HTR-8/SVneo (cell line): ENCODE measurements around the gene WWP2.

Source experiments
- DNase-seq: peaks from one replicate; pipeline ENCODE4 v3.0.0; 2011; ENCODE audit warnings: low spot score, mixed read lengths; ENCODE audit not compliant: insufficient read length
- FAIRE-seq: peaks from 2 replicates; lab custom pipeline; 2011; peaks lifted over from hg19 to GRCh38; lab: Jason Lieb, UNC

Gene WWP2

DNA sequence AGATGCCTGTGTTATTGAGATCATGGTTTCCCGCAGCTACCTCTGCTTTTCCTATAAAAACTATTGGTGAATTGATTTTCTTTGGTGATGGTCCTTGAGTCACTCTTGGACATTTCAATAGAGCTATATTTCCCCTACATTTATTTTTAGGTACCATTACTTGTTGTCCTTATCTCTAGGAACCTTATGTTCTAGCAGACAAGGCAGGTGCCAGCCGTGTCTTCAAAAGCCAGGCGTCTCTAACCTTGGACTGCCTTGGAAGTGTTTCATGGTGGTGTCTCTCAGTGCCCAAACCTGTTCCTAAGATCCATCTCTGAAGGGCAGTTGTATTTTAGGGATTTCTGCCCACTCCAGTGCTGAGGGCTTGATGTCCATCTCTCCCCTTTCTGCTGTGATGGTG lies 111.7 kb downstream of the WWP2 start:
- no peak for DNase-seq
- FAIRE-seq = no peak

DNA sequence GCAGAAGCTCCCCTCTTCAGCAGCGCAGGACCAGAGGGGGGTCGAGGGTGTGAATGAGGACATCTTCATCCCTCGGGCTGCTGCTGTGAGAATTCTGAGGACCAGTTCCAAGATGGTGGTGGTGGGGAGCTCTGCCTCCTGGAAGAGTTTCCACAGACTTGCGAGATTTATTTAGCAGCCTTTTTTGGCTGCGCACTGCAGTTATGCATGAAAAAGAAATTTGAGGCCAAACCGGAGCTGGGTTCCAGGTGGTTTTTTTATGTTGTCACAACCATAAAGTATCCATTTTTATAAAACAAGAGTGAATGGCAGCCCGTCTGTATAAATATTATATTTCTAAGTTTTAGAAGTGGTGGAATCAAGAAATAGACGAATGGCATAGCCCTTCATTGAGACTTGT lies 112.1 kb downstream of the WWP2 start:
- no peak for DNase-seq
- no peak for FAIRE-seq

DNA sequence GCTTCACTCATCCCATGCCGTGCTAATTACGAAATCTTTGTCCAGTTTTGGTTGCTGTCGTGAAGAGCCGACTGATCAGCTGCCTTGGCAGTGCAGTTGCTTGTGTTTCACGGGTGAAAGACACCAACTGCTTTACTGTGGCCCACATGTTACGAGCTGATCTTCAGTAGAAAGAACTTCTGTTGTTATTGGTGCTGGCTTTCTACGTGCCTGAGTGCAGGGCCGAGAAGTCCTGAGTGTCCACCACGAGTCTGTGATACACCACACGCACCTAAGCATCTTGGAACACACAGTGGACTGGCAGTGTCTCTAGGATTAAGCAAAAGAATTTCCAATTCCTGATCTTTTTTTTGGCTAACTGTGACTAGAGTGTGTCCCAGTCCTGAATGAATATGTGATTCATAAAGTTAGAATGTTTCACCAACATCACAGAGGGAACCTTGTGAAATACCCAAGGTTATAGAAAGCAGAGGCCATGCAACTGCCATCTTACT lies 118.6 kb downstream of the WWP2 start:
- FAIRE-seq (peak; percentile 79), DNase-seq (no peak)

DNA sequence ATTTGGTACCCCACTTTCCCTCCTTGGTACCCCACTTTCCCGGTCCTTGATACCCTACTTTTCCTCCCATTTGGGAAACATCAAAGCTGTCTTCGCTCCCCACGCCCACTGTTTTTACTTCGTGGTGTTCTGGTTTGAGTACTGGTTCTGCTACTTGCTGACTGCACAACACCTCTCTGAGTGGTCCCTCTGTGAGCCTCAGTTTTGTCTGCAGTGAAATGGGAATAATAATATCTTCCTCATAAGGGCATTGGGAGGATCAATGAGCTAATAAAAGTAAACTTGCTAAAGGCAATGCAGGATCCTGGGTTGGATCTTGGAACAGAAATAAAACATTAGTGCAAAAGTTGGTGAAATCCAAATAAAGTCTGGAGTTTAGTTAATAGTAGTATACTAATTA lies 119.0 kb downstream of the WWP2 start:
- peak; percentile 40 for FAIRE-seq

DNA sequence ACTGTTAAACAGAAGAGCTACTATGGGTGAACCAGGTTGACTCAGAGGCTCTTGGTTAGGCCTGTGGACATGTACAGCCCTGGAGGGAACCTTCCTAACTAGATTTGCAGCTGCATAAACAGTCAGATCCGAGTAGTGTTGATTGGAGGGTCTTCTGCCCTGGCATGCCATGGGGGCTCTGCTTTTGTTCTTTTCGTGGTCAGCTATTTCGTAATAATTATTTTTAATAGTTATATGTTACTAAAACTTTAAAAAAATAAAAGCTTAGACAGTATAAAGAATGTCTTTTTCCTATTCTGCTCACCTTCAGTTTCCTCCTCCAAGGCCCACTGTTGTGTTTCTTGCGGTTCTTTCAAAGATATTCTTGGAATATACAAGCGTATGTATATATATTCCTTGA lies 121.6 kb downstream of the WWP2 start:
- FAIRE-seq (no peak), DNase-seq (no peak)

More for the DNA sequence above, 119.0 kb downstream of the WWP2 start:
- no peak for DNase-seq

DNA sequence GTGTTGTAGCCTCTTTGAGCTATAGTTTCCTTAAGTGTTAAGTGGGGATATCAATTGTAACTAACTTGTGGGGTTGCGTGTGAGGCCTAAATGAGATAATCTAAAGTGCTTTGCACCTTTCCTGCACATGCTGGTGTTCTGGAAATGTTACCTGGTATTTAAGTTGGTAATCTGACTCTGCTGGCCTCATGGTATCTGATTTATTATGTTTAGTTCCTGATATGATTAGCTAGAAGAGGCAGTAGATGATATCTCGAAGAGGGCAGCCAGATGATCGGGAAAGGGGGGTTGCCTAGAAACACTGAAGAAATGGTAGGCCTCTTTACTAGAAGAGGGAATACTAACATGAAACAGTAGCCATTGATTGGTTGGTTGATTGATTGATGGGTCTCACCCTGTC lies 123.6 kb downstream of the WWP2 start:
- peak; percentile 59 for FAIRE-seq
- DNase-seq = no peak

DNA sequence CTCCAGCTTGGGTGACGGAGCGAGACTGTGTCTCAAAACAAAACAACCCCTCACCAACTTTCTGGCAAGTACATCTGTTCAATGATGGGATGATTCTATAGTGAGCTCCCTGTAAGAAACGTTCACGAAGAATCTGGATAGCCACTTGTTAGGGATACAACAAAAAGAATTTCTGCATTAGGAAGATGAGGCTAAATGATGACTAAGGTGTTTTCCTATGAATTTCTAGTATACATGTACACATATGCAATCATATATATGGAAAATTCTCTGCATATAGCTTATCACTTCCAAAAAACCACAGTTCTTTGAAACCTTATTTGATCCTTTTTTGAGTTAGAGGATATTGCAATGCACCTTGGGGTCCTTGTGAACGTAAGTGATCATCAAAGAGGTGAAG lies 124.6 kb downstream of the WWP2 start:
- no peak for DNase-seq
- FAIRE-seq = no peak

DNA sequence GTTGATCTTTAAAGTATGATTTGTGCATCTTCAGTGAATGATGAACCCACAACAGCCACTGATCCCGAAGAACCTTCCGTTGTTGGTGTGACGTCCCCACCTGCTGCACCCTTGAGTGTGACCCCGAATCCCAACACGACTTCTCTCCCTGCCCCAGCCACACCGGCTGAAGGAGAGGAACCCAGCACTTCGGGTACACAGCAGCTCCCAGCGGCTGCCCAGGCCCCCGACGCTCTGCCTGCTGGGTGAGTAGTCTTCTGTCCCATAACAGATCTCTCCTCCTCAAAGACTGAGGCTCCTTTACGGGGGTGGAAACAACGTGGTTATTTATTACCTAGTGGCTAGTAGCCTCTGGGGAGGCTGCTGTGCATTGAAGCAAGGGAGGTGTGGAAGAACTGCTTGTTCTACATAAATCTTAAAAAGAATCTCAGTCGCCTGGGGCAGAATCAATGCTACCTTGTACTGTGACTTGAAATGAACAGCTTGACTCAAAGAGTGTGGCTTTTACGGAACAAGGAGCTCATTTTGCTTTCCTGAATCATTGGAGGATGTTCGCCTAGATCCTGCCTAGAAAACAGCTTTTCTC lies 126.0 kb downstream of the WWP2 start:
- FAIRE-seq (no peak), DNase-seq (no peak)

DNA sequence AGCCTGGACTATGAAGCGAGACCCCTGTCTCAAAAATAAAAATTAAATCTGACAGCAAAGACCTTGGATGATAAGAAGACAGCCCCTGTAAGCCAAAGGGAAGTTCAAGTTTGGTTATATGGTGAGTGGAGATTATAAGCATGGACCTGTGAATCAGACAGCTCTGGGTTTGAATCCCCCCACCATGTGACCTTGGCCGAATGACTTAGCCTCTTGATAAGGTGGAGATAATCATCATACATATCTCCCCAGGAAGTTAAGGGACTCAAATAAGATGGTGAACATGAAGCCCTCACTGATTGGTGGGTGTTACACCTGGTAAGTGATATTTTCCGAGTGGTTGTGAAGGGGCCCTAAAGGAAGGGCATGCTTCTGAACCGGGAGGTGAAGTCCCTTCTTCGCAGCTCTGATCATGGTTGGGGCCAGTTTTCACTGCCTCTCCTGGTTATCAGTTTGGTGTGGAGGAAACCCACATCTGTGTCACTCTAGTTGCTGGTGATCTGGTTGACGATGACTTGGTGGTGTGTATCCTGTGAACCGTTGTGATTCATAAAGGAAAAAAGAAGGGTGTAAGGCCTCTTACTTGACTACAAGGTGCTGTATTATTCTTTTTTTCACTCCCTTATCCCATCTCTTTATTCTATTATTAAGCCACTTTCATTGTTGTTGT lies 127.3 kb downstream of the WWP2 start:
- FAIRE-seq = peak; percentile 4
- DNase-seq = no peak

DNA sequence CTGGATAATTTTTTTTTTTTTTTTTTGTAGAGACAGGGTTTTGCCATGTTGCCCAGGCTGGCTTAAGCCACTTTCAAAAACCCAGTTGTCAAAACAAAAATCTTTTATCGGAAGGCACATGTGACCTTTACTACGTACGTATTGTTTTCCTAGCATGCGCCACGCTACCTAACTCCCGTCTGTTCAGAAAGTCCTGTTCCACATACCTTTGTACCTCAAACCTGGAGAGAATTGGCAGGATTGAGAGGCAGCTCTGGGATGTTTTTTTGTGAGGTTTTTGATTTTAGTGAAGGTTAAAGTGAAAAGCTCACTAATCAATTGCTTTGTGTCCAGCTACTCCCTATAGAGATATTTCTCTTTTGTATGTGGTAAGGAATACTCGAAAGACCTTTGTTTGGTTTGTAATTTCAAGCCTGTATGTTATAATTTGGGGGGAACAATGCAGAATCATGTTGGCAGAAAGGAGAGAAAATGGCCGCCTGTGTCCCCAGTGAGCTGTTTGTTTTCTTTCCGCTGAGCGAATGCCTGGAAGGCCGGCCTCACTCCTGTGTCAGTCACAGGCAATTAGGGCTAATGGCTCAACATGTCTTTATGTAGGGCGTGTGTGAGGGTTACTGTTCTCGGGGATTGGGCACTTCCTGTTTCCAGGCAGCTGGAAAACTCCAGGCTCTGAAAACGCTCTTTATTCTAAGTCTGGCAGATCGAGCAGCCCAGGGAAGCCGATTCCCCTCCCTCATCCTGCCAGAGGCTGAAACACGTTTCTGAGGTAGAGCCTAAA lies 128.2 kb downstream of the WWP2 start:
- DNase-seq (no peak), FAIRE-seq (peak; percentile 28)

DNA sequence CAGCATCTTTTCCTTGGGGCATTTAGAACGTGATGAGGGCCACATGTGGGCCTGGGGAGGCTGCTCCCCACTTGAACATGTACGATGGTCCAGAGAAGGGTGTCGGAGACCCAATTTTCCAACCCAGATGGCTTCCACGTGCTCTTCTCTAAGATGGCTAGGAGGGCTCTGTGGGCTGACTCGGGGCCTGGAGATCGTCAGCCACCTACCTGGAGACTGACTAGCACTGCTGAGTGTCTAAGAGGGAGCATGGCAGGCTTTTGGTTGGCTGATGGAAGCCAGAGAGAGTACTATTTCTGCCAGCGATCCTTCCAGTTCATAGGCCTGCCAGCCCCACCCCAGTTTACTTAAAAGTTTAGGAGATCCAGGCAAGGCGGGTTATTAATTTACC lies 128.8 kb downstream of the WWP2 start:
- FAIRE-seq = no peak

DNA sequence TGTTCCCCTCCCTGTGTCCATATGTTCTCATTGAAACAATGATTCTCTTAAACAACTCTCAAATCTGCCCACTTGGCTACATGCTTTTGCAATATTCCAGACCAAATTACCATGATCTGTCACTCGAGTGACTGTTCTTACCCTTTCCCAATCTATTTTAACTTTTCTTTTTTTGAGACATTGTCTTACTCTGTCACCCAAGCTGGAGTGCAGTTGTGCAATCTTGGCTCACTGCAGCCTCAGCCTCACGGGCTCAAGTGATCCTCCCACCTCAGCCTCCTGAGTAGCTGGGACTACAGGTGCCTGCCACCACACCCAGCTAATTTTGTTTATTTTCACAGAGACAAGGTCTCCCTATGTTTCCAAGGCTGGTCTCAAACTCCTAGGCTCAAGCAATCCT lies 130.2 kb downstream of the WWP2 start:
- DNase-seq (no peak), FAIRE-seq (no peak)

More for the DNA sequence above, 128.8 kb downstream of the WWP2 start:
- no peak for DNase-seq

DNA sequence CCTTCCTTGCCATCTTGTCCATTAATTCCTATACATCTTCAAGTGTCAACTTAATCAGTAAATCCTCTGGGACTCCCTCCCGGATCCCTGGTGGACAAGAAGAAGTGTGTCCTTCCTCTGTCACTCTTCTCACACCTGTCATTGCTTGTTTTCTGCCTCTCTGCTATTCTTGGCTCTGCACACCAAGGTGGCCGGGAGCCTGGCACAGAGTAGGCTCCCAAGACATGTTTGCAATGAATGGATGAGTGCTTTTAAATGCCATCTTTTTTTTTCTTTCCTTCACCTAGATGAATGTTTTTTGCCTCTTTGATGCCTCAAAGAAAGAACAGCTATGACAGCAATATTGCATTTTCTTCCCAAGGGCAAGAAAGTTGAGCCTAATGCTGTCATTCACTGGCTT lies 131.0 kb downstream of the WWP2 start:
- DNase-seq (no peak), FAIRE-seq (no peak)

DNA sequence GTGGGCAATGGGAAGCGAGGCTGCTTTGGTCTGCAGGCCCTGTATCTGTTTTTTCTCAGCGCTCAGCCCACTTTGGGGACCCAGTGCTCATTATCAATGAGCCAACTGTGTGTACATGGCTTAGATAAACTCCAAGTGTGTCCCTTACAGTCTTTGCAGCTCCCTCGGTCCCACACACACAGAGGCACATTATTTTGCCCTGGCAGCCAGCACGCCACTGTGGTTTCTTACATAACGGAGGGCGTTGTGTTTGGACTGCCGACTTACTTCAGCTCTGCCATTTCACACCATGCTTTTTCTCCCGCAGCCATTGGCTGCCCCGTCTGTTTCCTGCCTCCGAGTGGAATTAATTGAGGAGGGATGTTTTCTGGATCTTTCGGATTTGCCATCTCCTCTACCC lies 132.5 kb downstream of the WWP2 start:
- DNase-seq = no peak
- no peak for FAIRE-seq

DNA sequence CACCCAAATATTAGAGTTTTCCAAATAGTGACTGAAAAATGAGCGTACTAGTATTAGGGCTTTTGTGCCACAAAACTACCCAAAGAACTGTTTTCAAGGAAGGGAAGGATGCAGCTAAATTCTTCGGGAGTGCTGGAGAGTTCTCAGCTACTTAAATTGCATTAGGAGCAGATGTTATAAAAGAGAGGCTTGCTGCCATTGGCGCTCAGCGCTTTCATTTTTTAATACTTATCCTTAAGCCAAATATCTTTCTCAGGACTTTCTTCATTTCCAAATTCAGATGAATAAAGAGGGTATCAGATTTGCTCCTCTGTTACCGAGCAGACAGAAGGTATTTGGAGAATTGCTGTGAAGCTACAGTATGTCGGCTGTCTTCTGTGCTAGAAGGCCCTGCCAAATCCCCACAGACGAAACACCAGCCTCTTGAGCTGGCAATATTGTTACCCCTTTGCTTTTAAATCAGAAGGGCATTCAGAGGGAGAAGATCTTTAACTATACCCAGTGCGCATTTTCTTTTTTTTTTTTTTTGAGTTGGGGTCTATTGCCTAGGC lies 141.8 kb downstream of the WWP2 start:
- no peak for FAIRE-seq

DNA sequence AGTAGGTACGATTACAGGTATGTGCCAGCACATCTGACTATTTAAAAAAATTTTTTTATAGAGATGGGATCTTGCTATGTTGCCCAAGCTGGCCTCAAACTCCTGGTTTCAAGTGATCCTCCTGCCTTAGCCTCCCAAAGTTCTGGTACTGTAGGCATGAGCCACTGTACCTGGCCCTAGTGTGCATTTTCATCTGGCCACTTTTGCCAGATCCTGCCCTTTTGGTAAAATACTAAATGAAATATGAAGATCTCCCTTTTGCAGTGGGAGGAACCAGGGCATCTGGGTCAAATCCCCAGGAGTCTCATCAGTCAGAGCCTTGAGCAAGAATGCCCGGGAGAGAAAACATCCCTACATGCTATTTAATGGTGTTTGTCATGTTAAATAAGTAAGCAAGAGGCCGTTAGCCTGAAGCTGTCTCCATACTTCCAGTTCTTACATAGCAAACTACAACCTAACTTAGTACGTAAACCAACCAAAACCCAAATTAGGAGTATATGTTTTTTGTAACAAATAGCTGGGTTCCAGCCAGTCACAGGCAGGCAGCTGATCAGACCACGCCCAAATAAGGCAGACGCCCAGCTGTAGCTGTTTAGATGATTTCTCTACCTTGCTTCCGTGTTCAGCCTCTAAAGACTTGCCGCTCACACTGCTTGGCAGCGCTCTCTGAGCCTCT lies 142.5 kb downstream of the WWP2 start:
- no peak for FAIRE-seq

More for the DNA sequence above, 141.8 kb downstream of the WWP2 start:
- no peak for DNase-seq

DNA sequence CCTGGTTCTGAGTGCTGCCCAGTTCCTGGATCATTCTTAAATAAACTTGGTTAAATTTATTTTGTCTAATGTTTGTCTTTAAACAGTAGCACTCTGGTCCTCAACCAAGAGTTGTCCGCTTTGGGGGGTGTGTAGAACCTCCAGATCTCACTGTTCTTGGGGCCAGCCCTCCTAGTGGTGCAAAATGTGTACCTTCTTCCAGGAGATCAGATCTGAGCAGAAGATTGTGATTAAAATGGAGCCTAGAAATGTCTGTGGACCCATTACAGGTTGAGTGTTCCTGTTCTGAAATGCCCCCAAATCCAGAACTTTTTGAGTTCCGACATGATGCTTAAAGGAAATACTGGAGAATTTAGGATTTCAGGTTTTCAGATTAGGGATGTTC lies 143.0 kb downstream of the WWP2 start:
- FAIRE-seq (no peak), DNase-seq (no peak)

More for the DNA sequence above, 142.5 kb downstream of the WWP2 start:
- no peak for DNase-seq

DNA sequence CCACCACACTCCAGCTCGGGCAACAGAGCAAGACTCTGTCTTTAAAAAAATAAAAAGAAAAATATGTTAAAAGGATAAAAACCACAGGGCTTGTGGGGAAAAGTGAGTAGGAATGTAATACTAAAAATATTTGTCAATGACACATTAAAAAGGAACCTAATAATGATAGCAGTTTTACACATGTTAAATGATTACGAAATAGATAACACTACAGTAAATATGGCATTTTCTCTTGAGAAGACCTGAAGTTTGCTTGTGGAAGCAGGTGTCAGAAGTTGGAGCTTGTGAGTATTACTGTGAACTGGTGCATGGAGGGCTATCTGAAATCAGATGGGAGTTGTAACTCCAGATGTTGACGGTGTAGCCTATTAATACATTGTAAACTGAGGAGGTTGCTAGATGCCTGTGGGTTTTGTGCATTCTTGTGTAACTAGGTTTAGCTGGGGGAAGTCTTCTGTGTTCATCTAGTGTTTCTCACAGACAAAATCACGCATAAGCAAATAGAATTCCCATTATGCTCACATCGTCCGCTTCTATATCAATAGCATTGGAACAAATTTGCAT lies 144.8 kb downstream of the WWP2 start:
- FAIRE-seq (no peak), DNase-seq (no peak)

DNA sequence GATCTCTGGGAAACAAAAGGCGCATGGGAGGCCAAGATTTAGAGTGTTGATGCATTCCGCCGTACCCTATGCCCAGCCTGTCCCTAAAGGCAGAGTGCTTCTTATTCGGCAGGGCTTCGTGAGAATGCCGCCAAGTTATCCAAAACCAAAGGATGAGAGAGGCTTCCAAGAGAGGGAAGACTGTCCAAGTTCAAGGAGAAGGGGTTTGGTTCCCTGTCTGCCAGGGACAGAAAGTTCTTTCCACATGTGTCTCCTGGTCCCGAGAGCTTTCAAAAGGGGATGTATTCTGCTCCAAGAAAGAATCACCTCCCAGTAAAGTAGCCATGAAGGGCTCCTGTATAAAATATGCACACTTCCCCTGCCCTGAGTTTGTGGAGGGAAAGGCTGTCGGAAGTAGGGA lies 146.9 kb downstream of the WWP2 start:
- no peak for FAIRE-seq
- no peak for DNase-seq

DNA sequence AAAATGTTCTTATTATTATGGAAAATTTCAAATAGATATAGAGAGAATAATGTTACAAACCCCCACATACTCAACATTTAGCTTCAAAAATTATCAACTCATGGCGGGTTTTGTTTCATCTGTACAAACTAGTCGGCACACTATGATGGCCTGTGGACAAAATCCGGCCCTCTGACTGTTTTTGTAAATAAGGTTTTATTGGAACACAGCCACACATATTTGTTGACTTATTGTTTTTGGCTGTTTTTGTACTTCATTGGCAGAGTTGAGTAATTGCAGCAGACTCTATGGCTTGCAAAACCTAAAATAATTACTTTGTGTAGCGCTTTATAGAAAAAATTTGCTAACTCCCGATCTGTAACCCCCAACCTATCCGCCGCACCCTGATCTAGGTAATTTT lies 147.6 kb downstream of the WWP2 start:
- FAIRE-seq = no peak

More for the DNA sequence above, 147.6 kb downstream of the WWP2 start:
- DNase-seq = no peak
